HG03280 (cell line): ENCODE data around the gene ZNF598.
"Not testable (repeated sequence)": the region's sequence is repeated elsewhere in the genome, so short reads cannot be mapped to it uniquely, and the experiment has no call there.

ENCODE experiments used
- ATAC-seq: cut with Tn5 transposase; IDR thresholded peaks from one replicate; pipeline ENCODE4 v1.9.1; 2021; ENCODE audit warnings: mild to moderate bottlenecking, moderate library complexity; ENCODE audit not compliant: unreplicated experiment

Gene ZNF598

GRCh38 chr16:2040787-2041522, 31.3 kb upstream of the ZNF598 start:
- no peak for ATAC-seq

DNA sequence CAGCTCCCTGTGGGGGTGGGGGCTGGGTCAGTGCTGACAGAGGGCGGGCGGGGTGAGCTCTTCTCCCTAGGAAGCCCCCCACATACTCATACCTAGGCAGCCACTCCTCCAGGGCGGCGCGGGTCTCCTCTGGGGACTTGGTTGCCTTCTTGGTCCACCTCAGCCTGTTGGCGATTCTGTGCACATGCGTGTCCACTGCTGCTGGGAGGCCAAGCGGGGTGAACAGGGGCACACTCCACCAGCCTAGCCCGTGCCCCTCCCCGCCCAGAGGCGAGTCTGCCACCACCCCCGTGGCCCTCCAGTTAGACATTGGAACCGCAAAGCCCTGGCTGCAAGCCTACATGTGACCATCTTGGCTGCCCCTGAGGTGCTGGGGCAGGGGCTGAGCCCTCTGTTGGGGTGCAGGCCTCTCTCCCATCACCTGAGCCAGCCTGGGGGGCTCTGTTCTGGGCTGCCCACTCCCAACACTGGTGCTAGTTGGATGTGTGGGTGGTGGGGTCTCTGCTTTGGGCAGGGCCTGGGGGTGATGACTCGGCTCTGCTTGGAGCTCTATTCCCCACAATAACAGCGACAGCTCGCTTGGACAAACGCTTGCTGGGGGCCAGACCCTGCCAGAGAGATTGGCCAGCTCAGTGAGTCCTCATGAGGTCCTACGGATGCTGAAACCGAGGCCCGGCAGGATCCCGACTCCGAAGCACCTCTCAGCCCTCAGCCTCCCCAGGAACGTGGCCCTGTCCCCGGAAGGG, 30.6 kb upstream of the ZNF598 start:
- ATAC-seq, result no peak

GRCh38 chr16:2039274-2040031, 29.8 kb upstream of the ZNF598 start:
- no peak for ATAC-seq

- ATAC-seq, result no peak
Observed at GRCh38 chr16:2038382-2039231, 29.0 kb upstream of the ZNF598 start.

GRCh38 chr16:2037647-2038381, 28.2 kb upstream of the ZNF598 start:
- ATAC-seq, result no peak

DNA sequence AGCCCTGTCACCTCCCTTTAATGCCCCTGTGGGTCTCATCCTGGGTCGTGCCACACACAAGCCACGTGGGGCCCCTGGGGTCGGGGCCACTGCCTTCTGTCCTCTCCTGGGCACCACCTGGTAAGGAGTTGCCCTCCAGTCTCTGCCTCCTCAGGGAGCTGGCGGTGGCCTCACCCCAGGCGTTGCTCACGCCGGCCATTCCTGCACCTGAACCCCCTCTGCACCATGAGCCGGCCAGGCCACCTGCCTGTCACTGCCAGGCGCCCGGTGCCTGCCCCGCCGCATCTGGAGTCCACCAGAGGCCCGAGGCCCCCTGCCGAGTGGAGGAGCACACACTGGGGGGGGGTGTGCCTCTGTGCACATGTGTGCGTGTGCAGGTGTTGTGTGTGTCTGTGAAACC, 27.5 kb upstream of the ZNF598 start:
- no peak for ATAC-seq

DNA sequence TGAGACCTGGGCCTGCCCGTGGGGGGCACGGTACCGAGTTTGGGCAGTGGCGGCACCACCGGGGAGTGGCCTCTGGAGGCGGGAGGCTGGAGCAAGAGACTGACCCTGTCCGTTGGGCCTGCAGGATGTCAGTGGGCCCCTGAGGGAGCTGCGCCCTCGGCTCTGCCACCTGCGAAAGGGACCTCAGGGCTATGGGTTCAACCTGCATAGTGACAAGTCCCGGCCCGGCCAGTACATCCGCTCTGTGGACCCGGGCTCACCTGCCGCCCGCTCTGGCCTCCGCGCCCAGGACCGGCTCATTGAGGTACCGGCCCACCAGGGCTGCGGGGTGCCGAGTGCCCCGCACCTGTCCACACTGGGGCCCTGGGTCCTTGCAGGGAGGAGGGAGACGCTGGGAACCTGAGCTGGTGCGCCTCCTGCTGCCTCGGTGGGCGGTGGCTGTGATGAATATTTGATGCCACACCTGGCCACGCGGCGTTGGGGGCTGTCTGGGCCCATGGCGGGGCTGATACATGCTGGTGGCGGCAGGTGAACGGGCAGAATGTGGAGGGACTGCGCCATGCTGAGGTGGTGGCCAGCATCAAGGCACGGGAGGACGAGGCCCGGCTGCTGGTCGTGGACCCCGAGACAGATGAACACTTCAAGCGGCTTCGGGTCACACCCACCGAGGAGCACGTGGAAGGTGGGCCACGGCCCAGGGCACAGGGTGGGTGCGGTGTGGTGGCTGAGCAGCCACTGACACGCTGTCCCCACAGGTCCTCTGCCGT, 26.8 kb upstream of the ZNF598 start:
- ATAC-seq, result no peak

DNA sequence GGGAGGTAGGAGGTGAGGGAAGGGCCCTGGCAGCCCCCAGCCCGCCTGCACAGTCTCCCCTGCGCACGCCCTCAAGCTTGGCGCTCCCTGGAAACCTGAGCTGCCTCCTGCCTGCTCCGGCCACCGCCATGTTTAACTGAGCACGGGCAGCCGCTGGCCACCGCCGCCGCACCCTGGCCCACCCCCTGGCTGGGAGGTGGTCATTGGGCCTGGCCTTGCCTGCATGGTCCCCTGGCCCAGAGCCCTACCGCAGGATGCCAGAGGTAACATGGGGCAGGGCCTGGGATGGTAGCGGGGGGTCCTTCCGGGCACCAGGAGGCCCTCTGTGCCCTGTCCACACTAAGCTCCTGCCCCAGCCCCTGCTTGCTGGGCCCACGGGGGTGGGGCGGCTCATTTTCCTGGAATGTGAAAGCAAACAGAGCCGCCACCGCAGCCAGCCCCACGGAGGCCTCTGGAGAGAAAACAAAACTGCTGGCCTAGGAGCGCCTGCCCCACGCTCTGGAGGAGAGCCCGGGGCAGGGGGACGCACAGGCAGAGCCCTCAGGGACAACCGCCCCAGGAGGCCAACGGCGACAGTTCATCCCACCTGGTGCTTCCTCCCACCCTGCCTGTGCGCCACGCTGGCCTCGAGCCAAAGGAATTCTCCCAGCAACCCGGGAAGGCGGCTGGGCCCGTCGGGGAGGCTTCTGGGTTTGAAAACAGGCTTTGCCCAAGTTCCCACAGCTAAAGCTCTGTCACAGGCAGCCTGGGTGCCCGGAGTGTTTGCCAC, 26.0 kb upstream of the ZNF598 start:
- ATAC-seq, result no peak

GRCh38 chr16:2034696-2035430, 25.2 kb upstream of the ZNF598 start:
- ATAC-seq, result no peak

DNA sequence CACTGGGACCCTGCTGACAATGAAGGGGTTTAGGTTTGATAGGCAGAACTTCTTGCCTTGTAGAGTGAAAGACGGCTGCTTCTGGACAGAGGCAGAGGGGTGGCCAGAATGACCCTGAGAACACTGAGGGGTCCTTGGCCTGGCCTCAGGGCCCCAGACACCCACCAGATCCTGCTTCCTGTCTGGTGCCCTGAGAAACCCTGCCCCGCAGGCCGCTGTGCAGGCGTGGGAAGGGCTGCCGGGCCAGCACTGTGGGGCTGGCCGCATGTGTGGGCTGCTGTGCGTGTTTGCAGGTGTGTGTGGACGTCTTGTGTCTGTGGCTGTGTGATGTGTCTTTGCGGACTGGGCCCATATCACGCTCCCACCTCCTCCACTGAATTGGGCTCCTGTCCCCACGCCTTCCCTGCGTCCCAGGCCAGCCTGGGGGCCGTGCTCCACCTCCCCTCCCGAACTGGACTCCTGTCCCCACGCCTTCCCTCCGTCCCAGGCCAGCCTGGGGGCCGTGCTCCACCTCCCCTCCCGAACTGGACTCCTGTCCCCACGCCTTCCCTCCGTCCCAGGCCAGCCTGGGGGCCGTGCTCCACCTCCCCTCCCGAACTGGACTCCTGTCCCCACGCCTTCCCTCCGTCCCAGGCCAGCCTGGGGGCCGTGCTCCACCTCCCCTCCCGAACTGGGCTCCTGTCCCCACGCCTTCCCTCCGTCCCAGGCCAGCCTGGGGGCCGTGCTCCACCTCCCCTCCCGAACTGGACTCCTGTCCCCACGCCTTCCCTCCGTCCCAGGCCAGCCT, 24.5 kb upstream of the ZNF598 start:
- not testable (repeated sequence) for ATAC-seq

- no peak for ATAC-seq
Observed at GRCh38 chr16:2033057-2033908, 23.7 kb upstream of the ZNF598 start.

DNA sequence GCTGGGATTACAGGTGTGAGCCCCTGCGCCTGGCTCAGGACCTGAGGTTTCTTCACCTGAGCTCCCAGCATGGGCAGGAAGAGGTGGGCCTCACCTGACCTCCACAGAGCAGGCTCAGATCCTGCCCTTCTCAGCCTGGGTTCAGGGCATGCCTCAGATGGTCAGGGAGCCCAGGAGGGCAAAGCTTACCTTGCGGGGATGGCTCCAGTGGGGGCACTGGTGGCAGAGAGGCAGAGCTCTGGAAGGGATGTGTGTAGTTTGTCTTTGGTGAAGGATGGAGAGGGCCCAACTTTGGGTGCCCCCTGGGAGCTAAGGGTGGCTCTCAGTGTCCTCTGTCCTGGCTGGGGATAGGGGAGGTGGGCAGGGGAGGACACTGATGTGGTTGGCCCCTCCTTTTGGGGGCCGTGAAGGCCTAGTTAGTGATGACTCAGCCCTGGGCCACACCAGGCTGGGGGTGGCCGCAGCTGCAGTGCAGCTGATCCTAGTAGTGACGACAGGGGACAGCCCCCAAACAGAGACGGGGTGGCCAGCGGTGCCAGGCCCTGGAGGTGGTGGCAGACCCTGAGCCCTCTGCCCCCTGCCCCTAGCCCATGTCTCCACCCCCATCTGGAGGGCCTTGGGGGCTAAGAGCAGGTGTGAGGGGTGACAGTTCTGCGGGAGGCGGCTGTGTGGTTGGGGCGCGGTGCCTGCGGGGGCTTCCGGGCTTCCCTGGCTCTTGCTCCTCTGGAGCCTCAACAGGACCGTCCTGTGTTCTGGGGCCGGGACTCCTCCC, 22.9 kb upstream of the ZNF598 start:
- ATAC-seq, result no peak

DNA sequence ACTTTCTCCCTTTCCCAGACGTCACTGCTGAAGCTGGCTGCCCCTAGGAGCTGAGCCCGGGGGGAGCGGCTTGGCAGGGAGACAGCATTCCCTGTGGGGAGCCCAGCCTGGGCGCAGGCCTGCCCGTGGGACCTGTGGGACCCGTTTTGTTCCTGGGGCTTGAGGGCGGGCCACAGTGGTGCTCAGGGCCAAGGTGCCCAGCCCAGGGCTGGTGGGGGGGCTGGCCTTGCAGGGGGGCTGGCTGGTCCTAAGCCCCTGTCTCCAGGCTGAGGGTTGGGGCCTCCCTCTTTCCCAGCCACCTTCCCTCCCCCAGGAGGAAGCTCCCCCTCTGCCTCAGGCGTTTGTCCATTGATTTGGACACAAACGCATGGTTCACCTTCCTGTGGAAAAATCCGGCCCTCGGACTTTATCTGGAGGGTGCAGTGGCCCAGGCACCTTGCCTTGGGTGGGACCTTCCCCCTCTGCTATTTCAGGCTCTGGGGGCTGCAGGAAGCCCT, 21.5 kb upstream of the ZNF598 start:
- no peak for ATAC-seq

DNA sequence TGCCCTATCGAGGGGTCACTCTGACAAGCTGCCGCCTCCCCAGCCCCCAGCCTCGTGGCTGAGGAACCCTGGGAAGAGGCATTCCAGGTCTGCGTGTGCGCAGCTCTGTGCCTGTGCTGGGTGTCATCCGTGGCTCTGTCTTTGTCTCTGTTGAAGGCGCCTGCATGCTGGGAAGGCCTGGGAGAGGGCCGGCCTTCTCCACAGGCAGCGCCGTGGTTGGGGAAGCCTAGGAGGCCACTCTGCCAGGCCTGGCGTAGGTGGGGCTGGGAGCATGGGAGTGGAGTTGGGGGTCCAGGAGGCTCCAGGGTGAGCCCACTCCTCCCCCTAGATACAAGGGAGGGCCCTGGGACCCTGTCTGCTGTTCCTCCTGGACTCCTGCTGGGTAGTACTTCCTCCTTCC, 20.4 kb upstream of the ZNF598 start:
- ATAC-seq, result no peak

DNA sequence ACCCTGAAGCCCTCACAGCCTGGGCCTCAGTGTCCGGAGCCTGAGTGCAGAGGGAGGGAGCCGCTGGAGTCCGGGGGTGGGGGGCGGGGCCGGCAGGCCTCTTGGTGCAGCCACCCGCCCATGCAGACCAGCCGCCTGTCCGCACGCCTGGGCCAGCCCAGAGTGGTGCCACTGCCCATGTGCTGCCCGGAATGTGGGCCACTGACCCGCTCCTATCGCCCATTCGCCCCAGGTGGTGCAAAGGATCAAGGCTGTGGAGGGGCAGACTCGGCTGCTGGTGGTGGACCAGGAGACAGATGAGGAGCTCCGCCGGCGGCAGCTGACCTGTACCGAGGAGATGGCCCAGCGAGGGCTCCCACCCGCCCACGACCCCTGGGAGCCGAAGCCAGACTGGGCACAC, 19.7 kb upstream of the ZNF598 start:
- no peak for ATAC-seq
